Activated CD4-positive, alpha-beta T cell treated with anti-CD3 and anti-CD28 coated beads, Interleukin-2, amount 10 ng/mL, durations not matched to agents 7 days and 5 days (primary cell): ENCODE data around the gene NAALAD2. TPM values are rescaled to one million over a fixed set of nuclear protein-coding genes. Genes with fewer than 3 reads are reported as not detected.
A peak's percentile ranks its signal among the peaks of the same experiment; 100 is the strongest.
"Not testable (repeated sequence)": the region's sequence is repeated elsewhere in the genome, so short reads cannot be mapped to it uniquely, and the experiment has no call there.

ENCODE experiments used
- CTCF ChIA-PET: fragments of 350-600 bp; sonication (Branson Sonifier 250); formaldehyde crosslinking; loops from one replicate; lab custom pipeline; 2021; ENCODE audit warnings: antibody characterized with exemption; lab: Charles Lee
- POLR2A ChIA-PET: fragments of 350-600 bp; sonication (Branson Sonifier 250); formaldehyde crosslinking; loops from one replicate; lab custom pipeline; 2021; ENCODE audit warnings: antibody characterized with exemption; lab: Charles Lee
- DNase-seq: peaks from one replicate; pipeline ENCODE4 v3.0.0-alpha.2; 2020
- H3K27ac Mint-ChIP-seq: one replicate; pipeline ENCODE4 v1.8.0; 2021; ENCODE audit warnings: mild to moderate bottlenecking, moderate library complexity, mixed read lengths
- H3K27me3 Mint-ChIP-seq: one replicate; pipeline ENCODE4 v1.8.0; 2021; ENCODE audit warnings: mixed read lengths
- H3K36me3 Mint-ChIP-seq: one replicate; pipeline ENCODE4 v1.8.0; 2021; ENCODE audit warnings: low read depth, mixed read lengths
- H3K4me1 Mint-ChIP-seq: one replicate; pipeline ENCODE4 v1.8.0; 2021; ENCODE audit warnings: mixed read lengths
- H3K4me3 Mint-ChIP-seq: one replicate; pipeline ENCODE4 v1.8.0; 2021; ENCODE audit warnings: mild to moderate bottlenecking, moderate library complexity, mixed read lengths
- H3K9me3 Mint-ChIP-seq: one replicate; pipeline ENCODE4 v1.8.0; 2021; ENCODE audit warnings: mixed read lengths
- total RNA-seq, 2 experiments: library from RNA; stranded (reverse); gene quantifications; one replicate each; pipeline ENCODE4 v1.2.3, GENCODE V29; 2021

Gene NAALAD2
- total RNA-seq = not detected

DNA sequence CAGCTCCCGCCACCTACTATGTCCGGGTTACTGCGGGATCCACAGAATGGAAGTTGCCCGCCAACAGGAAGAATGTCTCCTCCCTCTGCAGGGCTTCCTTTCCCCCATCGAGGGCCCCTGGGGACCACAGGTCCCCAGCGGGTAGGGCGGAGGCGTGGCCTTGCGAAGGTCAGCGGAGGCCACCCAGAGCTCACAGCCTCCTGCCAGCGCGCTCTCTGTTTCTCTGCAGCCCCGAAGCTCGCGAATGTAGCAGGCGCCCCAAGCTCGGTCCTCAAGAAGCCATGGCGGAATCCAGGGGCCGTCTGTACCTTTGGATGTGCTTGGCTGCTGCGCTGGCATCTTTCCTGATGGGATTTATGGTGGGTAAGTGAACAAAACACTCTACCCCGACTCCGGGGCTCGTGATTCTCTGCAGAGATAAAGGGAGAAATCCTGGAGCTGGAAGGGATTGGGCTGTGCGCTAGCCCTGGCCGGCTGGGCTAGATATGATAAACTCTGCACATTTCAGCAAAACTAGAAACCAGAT, at the start of gene NAALAD2:
Gene NAALAD2 (plus strand): TSS at position 186 of the 526 bp plus-strand sequence. CDS start 96 bp downstream, at position 282.
- POLR2A ChIA-PET = no interaction called here
- H3K36me3 Mint-ChIP-seq = no peaks in the 10 kb centered on the region
- CTCF ChIA-PET = no interaction called here
- H3K4me3 Mint-ChIP-seq = peak within 1 kb of the TSS; percentile 45
- no peak for DNase-seq
- H3K27ac Mint-ChIP-seq = no peak within 1 kb of the TSS
- H3K27me3 Mint-ChIP-seq = peaks cover 48% of the 10 kb centered on the region
- H3K4me1 Mint-ChIP-seq = peaks cover 10% of the 10 kb centered on the region
- H3K9me3 Mint-ChIP-seq = no peaks in the 10 kb centered on the region

DNA sequence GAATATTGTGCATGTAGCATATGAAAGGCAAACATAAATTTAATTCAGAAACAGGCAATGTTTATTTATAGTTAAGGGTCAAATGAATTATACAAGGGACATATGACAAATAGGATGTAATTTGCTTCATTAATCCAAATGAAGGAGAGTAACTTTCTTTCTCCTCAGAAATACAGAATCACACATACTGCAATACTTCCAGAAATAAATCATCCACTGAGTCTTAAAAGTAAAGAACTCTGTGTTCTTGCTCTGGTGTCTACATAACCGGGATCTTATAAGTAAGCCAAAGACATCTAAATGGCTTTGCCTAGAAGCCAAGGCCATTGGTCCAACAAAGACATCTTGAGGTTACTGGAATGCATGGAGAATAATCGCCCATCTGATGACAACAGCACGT, 48.8 kb upstream of the NAALAD2 start, which contains the start of gene UBTFL1:
Gene UBTFL1 (plus strand): TSS at position 301 of the 400 bp plus-strand sequence. CDS start 0 bp downstream, at position 301.
- POLR2A ChIA-PET, H3K4me3 Mint-ChIP-seq, H3K27me3 Mint-ChIP-seq, DNase-seq, CTCF ChIA-PET, H3K4me1 Mint-ChIP-seq, H3K9me3 Mint-ChIP-seq, H3K27ac Mint-ChIP-seq, H3K36me3 Mint-ChIP-seq: not testable (repeated sequence)

DNA sequence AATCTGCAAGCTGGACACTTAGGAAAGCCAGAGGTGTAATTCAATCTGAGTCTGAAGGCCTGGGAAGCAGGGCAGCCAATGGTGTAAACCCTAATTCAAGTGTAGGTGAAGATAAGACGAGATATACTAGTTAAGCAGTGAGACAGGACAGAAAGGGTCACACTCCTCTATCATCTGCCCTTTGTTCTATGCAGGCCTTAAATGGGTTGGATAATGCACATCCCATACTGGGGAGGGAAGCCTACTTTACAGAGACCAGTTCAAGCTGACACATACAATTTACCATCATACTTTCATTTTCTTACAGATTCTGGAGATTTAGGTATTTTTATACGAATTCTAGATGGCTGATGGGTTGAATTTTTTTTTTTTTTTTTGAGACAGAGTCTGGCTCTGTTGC, 45.7 kb upstream of the NAALAD2 start:
- POLR2A ChIA-PET, H3K4me3 Mint-ChIP-seq, CTCF ChIA-PET, H3K27ac Mint-ChIP-seq, H3K4me1 Mint-ChIP-seq, H3K9me3 Mint-ChIP-seq, H3K36me3 Mint-ChIP-seq, DNase-seq, H3K27me3 Mint-ChIP-seq: not testable (repeated sequence)

DNA sequence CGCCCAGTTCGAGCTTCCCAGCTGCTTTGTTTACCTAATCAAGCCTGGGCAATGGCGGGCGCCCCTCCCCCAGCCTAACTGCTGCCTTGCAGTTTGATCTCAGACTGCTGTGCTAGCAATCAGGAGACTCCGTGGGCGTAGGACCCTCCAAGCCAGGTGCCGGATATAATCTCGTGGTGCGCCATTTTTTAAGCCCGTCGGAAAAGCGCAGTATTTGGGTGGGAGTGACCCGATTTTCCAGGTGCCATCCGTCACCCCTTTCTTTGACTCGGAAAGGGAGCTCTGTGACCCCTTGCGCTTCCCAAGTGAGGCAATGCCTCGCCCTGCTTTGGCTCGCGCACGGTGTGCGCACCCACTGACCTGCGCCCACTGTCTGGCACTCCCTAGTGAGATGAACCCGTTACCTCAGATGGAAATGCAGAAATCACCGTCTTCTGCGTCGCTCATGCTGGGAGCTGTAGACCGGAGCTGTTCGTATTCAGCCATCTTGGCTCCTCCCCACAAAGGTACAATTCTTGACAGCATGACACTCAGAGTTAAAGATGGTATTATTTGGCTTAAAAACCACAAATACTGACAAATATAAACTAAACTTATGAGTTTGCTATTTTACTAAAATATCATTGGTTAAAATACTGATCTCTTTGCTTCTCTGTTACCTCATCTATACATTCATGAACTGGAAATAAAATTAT, 39.1 kb upstream of the NAALAD2 start:
- H3K4me1 Mint-ChIP-seq, H3K9me3 Mint-ChIP-seq, H3K4me3 Mint-ChIP-seq, POLR2A ChIA-PET, H3K36me3 Mint-ChIP-seq, DNase-seq, CTCF ChIA-PET, H3K27ac Mint-ChIP-seq, H3K27me3 Mint-ChIP-seq: not testable (repeated sequence)

DNA sequence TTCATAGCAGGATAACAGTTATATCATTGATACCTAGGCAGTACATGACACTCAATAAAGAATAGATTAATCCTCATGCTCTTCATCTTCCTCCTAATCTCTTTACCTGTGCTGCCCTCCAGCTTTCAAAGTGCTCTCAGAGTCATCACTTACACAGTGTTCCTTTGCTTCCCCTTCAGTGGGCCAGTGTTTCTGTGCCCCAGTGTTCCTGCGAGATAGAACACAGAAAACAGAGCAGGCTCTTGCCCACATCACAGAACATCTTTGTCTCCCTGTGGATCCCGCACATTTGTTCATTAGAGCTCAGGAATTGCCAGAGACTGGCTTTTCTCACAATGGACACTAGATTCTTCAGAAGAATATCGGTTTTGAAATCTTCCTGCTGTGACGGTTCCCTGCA, 36.2 kb upstream of the NAALAD2 start:
- POLR2A ChIA-PET, H3K27me3 Mint-ChIP-seq, H3K4me3 Mint-ChIP-seq, H3K27ac Mint-ChIP-seq, DNase-seq, CTCF ChIA-PET, H3K36me3 Mint-ChIP-seq, H3K9me3 Mint-ChIP-seq: not testable (repeated sequence)
- peaks cover 12% of the 10 kb centered on the region for H3K4me1 Mint-ChIP-seq

DNA sequence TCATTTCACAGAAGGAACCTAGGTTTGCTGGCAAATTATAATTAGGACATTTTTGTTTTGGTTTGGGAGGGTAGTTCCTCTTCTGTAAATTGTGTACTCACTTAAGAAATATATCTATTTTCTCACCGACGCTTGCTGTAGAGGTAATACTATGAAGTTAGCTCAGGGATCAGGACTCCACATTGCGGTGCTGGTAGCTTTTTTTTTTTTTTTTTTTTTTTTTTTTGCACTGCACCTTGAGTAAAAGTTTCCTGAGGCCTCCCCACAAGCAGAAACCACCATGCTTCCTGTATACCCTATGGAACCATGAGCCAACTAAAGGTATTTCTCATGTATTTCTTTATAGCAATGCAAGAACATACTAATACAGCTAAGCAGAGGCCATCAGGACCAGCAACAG, 34.0 kb upstream of the NAALAD2 start:
- no peaks in the 10 kb centered on the region for H3K36me3 Mint-ChIP-seq

DNA sequence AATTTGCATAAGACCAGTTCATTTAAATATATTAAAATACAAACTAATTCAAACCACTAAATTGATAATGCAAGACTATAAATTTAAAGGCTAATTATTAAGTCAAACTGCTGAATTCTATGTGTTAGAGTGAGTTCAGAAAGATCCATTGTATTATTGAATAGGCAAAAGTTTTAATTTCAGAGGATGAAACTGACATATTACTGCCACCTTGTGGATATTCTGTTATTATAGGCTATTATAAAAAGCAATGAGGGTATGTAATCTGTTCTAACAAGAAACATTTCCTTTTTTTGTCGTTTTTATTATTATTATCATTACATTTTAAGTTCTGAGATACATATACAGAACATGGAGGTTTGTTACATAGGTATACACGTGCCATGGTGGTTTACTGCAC, 20.9 kb upstream of the NAALAD2 start:
- no peaks in the 10 kb centered on the region for H3K9me3 Mint-ChIP-seq
- POLR2A ChIA-PET = no interaction called here
- H3K36me3 Mint-ChIP-seq = no peaks in the 10 kb centered on the region
- no peaks in the 10 kb centered on the region for H3K4me1 Mint-ChIP-seq
- no peak overlapping the region for H3K4me3 Mint-ChIP-seq
- CTCF ChIA-PET = no interaction called here
- no peak overlapping the region for H3K27ac Mint-ChIP-seq
- peaks cover 5% of the 10 kb centered on the region for H3K27me3 Mint-ChIP-seq
- DNase-seq = no peak

More for the DNA sequence above, 34.0 kb upstream of the NAALAD2 start:
- Mint-ChIP-seq H3K27me3 (no peaks in the 10 kb centered on the region), H3K4me3 (no peak overlapping the region), H3K4me1 (peaks cover 12% of the 10 kb centered on the region), H3K27ac (no peak overlapping the region), H3K9me3 (no peaks in the 10 kb centered on the region)
- POLR2A ChIA-PET = no interaction called here
- CTCF ChIA-PET = no interaction called here
- DNase-seq = no peak

DNA sequence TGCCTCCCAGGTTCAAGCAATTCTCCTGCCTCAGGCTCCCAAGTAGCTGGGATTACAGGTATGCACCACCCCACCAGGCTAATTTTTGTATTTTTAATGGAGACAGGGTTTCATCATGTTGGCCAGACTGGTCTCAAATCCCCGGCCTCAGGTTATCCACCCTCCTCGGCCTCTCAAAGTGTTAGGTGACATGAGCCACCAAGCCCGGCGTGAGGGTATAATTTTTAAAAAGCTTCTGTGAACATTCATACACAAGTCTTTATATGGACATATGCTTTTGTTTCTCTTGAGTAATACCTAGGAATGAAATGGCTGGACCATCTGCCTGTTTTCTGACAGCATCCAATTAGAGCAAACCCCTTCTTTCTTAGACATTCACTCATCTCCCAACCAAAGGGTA, 14.3 kb upstream of the NAALAD2 start:
- ChIA-PET CTCF (no interaction called here), POLR2A (no interaction called here)
- no peak for DNase-seq
- H3K4me1 Mint-ChIP-seq = no peaks in the 10 kb centered on the region
- no peaks in the 10 kb centered on the region for H3K36me3 Mint-ChIP-seq
- no peak overlapping the region for H3K4me3 Mint-ChIP-seq
- peaks cover 2% of the 10 kb centered on the region for H3K27me3 Mint-ChIP-seq
- no peak overlapping the region for H3K27ac Mint-ChIP-seq
- no peaks in the 10 kb centered on the region for H3K9me3 Mint-ChIP-seq

DNA sequence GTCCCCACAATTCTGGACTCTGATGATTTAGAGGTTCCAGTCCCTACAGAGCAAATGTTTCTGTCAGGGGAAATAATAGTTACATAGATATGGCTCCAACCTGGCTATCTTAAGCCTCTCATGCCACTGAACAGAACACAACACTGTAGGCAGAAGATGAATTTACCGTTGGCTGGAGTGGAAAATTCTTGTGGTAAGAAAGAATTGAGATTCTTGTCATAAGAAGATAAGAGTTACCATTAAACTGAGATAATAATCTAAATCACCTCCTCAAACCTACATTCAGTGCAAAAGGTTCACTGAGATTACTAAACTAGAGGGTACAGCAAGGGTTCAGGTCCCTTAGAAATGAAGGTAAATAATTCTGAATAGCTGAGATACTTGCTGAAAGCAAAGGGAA, 10.1 kb upstream of the NAALAD2 start:
- ChIA-PET POLR2A (no interaction called here), CTCF (no interaction called here)
- Mint-ChIP-seq H3K27ac (no peak overlapping the region), H3K27me3 (peaks cover 5% of the 10 kb centered on the region), H3K36me3 (no peaks in the 10 kb centered on the region), H3K4me1 (no peaks in the 10 kb centered on the region), H3K9me3 (no peaks in the 10 kb centered on the region), H3K4me3 (no peak overlapping the region)
- DNase-seq = no peak

DNA sequence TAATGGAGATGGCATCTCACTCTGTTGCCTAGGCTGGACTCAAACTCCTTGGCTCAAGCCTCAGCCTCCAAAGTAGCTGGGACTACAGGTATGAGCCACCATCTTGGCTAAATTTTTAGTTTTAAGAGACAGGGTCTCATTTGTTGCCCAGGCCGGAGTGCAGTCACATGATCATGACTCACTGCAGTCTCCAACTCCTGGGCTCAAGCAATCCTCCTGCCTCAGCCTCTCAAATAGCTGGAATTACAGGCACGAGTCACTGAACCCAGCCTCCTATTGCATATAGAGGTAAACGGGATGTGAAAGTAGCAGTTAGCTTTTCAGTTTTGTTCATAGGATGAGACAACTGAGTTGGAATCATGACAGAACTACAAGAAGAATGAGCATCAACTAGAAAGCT, 9.5 kb upstream of the NAALAD2 start:
- no peaks in the 10 kb centered on the region for H3K9me3 Mint-ChIP-seq

DNA sequence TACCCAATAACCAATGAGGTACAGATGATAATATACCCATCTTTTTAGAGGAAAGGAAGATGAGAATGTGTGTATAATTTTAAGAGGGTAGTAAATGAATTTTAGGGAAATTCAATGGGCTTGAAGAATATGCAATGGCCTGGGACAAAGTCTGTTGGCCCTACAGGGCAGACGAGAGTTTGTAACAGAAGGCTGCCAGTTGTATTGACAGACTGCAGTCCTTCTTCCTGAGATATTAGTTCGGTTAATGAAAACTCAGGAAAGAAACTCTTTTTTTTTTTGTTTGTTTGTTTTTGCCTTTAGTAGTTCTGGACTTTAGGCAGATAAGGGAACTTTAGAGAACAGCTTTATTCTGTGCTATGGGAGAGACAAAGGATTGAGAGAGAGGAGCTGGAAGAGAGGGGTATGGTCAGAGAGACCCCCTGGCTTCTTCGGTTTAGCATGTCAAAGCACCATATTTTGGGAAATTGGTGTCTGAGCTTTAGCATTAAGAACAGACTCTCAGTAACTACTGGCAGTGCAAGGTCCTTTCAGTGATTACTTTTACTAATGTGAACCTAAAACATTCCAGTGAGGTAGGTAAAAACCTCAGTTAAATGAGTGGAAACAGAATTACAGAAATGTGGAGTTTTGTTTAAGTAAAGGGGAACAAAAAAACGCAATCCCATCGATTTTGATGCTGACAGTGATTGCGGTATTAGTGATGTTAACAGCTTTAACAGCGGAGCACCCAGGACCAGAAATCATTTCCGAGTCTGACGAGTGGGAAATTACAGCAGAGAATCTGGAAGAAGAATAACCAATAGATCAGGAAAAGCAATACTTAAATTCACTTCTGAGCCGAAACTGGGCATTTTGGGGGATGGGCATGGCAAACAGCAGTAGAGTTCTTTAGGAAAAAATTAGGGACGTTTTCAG, 644 bp upstream of the NAALAD2 start:
- H3K27me3 Mint-ChIP-seq = peaks cover 47% of the 10 kb centered on the region
- H3K4me3 Mint-ChIP-seq = no peak overlapping the region
- H3K4me1 Mint-ChIP-seq = peaks cover 10% of the 10 kb centered on the region
- H3K9me3 Mint-ChIP-seq = no peaks in the 10 kb centered on the region
- H3K36me3 Mint-ChIP-seq = no peaks in the 10 kb centered on the region
- ChIA-PET CTCF (no interaction called here), POLR2A (no interaction called here)
- no peak for DNase-seq
- no peak overlapping the region for H3K27ac Mint-ChIP-seq

More for the DNA sequence above, 9.5 kb upstream of the NAALAD2 start:
- Mint-ChIP-seq H3K36me3 (no peaks in the 10 kb centered on the region), H3K4me3 (no peak overlapping the region), H3K4me1 (no peaks in the 10 kb centered on the region), H3K27ac (no peak overlapping the region), H3K27me3 (peaks cover 7% of the 10 kb centered on the region)
- CTCF ChIA-PET = interaction anchor here (0.6 kb wide), 1 partner anchor 47 kb away, joined by 3 read pairs; no protein-coding TSS in a partner anchor
- no peak for DNase-seq
- POLR2A ChIA-PET = no interaction called here

DNA sequence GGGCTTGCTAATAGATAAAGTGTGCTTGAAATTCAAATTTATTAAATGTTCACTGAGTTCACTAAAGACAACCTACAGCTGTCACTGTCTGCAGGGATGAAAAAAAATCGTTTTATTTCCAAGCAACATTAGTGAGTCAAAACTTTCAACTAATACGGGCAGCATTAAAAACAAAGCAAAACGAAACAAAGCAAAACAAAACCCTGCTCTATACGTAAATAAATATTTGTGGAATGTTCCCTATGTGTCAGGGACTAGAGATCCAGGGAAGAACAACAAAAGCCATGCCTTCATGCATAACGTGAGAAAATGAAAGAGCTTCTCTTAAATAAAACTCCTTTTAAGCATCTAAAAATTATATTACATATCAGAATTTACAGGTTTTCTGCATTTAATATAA, 553 bp downstream of the NAALAD2 start:
- H3K9me3 Mint-ChIP-seq = no peaks in the 10 kb centered on the region
- peak overlapping the region; percentile 45 for H3K4me3 Mint-ChIP-seq
- no peaks in the 10 kb centered on the region for H3K36me3 Mint-ChIP-seq
- H3K27me3 Mint-ChIP-seq = peaks cover 46% of the 10 kb centered on the region
- no peak overlapping the region for H3K27ac Mint-ChIP-seq
- ChIA-PET POLR2A (no interaction called here), CTCF (no interaction called here)
- DNase-seq = no peak
- H3K4me1 Mint-ChIP-seq = peaks cover 10% of the 10 kb centered on the region

DNA sequence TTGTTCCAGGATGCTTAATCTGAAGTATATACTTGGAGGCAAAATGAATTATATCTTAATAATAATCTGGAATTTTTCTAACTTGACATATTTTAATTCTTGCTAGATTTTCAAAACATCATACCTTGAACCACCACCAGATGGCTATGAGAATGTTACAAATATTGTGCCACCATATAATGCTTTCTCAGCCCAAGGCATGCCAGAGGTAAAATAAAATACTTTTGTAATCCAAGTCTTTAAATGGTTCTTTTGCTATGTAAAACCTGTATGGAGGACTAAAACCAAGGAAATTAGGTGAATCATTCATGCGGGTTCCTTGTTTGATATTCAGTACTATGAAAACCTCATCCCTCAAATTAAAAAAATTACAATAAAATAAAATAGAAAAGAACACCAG, 14.4 kb downstream of the NAALAD2 start:
- no peaks in the 10 kb centered on the region for H3K9me3 Mint-ChIP-seq
- no peaks in the 10 kb centered on the region for H3K36me3 Mint-ChIP-seq
- POLR2A ChIA-PET = no interaction called here
- H3K4me1 Mint-ChIP-seq = no peaks in the 10 kb centered on the region
- peaks cover 7% of the 10 kb centered on the region for H3K27me3 Mint-ChIP-seq
- no peak overlapping the region for H3K4me3 Mint-ChIP-seq
- no peak overlapping the region for H3K27ac Mint-ChIP-seq
- CTCF ChIA-PET = no interaction called here
- no peak for DNase-seq
